Measurements from ENCODE around the gene SLC4A1AP.

Gene SLC4A1AP

GRCh38 chr2:27690052-27690451 is 26.4 kb downstream of the SLC4A1AP start:
- Histone ChIP-seq H3K4me3 (ENCODE audit: insufficient read depth, low read length, poor library complexity, severe bottlenecking) (no peak overlapping the region), H3K4me2 (ENCODE audit: low read depth, low read length, poor library complexity, severe bottlenecking) (no peak overlapping the region), H3K79me2 (ENCODE audit: insufficient read depth, low read length) (no peaks in the 10 kb centered on the region), H4K20me1 (ENCODE audit: low read depth, low read length) (no peaks in the 10 kb centered on the region), H3K9me3 (ENCODE audit: insufficient read depth, low read length) (no peaks in the 10 kb centered on the region), H3F3A (ENCODE audit: insufficient read depth) (peaks cover 4% of the 10 kb centered on the region; the same call in 1 of the 2 replicates), H3K9me2 (replicated peaks; ENCODE audit: insufficient read depth, low read length) (no peaks in the 10 kb centered on the region), H2AFZ (ENCODE audit: low read depth, low read length, severe bottlenecking) (no peak overlapping the region), H3K36me3 (ENCODE audit: low read length) (peaks cover 13% of the 10 kb centered on the region; the same call in 1 of the 2 replicates), H3K9ac (ENCODE audit: low read length) (no peak overlapping the region), H3K27ac (ENCODE audit: low read depth, low read length) (no peak overlapping the region), H3K27me3 (ENCODE audit: low read length) (no peaks in the 10 kb centered on the region)
- TF ChIP-seq EZH2phosphoT487 (conservative IDR thresholded peaks at IDR 0.05; ENCODE audit: low read length) (no peak), CTCF (IDR thresholded peaks at IDR 0.05; ENCODE audit: insufficient read depth, low read length, poor library complexity, severe bottlenecking) (no peak)

DNA sequence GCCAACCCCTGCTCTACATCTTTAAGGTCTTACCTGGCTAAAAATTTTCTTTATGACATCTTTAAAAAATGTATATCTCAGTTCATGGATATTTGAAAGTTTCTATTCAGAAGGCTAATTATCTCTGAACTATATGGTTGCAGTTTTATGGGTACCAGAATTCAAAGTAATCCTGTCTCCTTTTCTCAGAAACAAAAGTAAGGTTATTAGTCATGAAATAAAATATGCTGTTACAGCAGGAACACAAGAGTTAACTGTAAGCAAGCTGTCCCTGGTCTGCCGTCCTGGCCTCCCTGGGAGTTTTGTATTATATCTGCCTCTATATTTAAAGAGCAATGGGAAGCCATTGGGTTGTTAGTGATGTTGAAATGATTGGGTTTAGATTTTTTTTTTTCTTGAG is 34.0 kb downstream of the SLC4A1AP start:
- 0 out of 2 replicates have a peak, but pooled peaks cover 4% of the 10 kb centered on the region for H3K36me3 ChIP-seq (ENCODE audit: low read length)
- H3K27me3 ChIP-seq (ENCODE audit: low read length): no peaks in the 10 kb centered on the region
- H4K20me1 ChIP-seq (ENCODE audit: low read depth, low read length): no peaks in the 10 kb centered on the region
- H3K79me2 ChIP-seq (ENCODE audit: insufficient read depth, low read length): no peaks in the 10 kb centered on the region
- H3F3A ChIP-seq (ENCODE audit: insufficient read depth): no peaks in the 10 kb centered on the region
- no peaks in the 10 kb centered on the region for H3K9me2 ChIP-seq (replicated peaks; ENCODE audit: insufficient read depth, low read length)
- H3K9ac ChIP-seq (ENCODE audit: low read length): no peak overlapping the region
- no peak overlapping the region for H3K4me3 ChIP-seq (ENCODE audit: insufficient read depth, low read length, poor library complexity, severe bottlenecking)
- H3K9me3 ChIP-seq (ENCODE audit: insufficient read depth, low read length): no peaks in the 10 kb centered on the region
- no peak overlapping the region for H3K4me2 ChIP-seq (ENCODE audit: low read depth, low read length, poor library complexity, severe bottlenecking)
- TF ChIP-seq CTCF (IDR thresholded peaks at IDR 0.05; ENCODE audit: insufficient read depth, low read length, poor library complexity, severe bottlenecking): no peak
- no peak for TF ChIP-seq EZH2phosphoT487 (conservative IDR thresholded peaks at IDR 0.05; ENCODE audit: low read length)
- H2AFZ ChIP-seq (ENCODE audit: low read depth, low read length, severe bottlenecking): no peak overlapping the region
- no peak overlapping the region for H3K27ac ChIP-seq (ENCODE audit: low read depth, low read length)

GRCh38 chr2:27701676-27702075 is 38.0 kb downstream of the SLC4A1AP start:
- H3K9me3 ChIP-seq (ENCODE audit: insufficient read depth, low read length): no peaks in the 10 kb centered on the region
- no peaks in the 10 kb centered on the region for H3K9me2 ChIP-seq (replicated peaks; ENCODE audit: insufficient read depth, low read length)
- H3K4me3 ChIP-seq (ENCODE audit: insufficient read depth, low read length, poor library complexity, severe bottlenecking): no peak overlapping the region
- no peak overlapping the region for H3K27ac ChIP-seq (ENCODE audit: low read depth, low read length)
- H4K20me1 ChIP-seq (ENCODE audit: low read depth, low read length): no peaks in the 10 kb centered on the region
- H3K79me2 ChIP-seq (ENCODE audit: insufficient read depth, low read length): no peaks in the 10 kb centered on the region
- no peaks in the 10 kb centered on the region for H3K36me3 ChIP-seq (ENCODE audit: low read length)
- H3K4me2 ChIP-seq (ENCODE audit: low read depth, low read length, poor library complexity, severe bottlenecking): no peak overlapping the region
- H3K9ac ChIP-seq (ENCODE audit: low read length): no peak overlapping the region
- no peak overlapping the region for H2AFZ ChIP-seq (ENCODE audit: low read depth, low read length, severe bottlenecking)
- TF ChIP-seq CTCF (IDR thresholded peaks at IDR 0.05; ENCODE audit: insufficient read depth, low read length, poor library complexity, severe bottlenecking): no peak
- no peak for TF ChIP-seq EZH2phosphoT487 (conservative IDR thresholded peaks at IDR 0.05; ENCODE audit: low read length)
- no peaks in the 10 kb centered on the region for H3F3A ChIP-seq (ENCODE audit: insufficient read depth)
- no peaks in the 10 kb centered on the region for H3K27me3 ChIP-seq (ENCODE audit: low read length)
